PC-3 (cell line): ENCODE data around the gene DIRAS1. TPM values are rescaled to one million over a fixed set of nuclear protein-coding genes. Genes with fewer than 3 reads are reported as not detected.

ENCODE experiments used
- ATAC-seq: fragments of 200-7000 bp; cut with Tn5 transposase; 2 replicates; pipeline ENCODE4 v1.9.1; 2020; ENCODE audit warnings: mild to moderate bottlenecking, moderate library complexity
- BruUV-seq: library from RNA; stranded (reverse); fragments of 400-500 nt; replicated peaks from 2 replicates; lab custom pipeline; 2021; lab: Mats Ljungman, UMichigan
- CTCF ChIA-PET: fragments of 300-600 bp; sonication (Branson Sonifier 250); formaldehyde crosslinking; loops from one replicate; lab custom pipeline; 2022; ENCODE audit warnings: antibody characterized with exemption; lab: Charles Lee
- POLR2A ChIA-PET: fragments of 300-600 bp; sonication (Branson Sonifier 250); formaldehyde crosslinking; loops from one replicate; lab custom pipeline; 2022; ENCODE audit warnings: antibody characterized with exemption; ENCODE audit not compliant: unreplicated experiment; lab: Charles Lee
- DNase-seq: peaks from one replicate; pipeline ENCODE4 v3.0.0-alpha.2; 2015
- H2AFZ ChIP-seq: fragments of 300-600 bp; sonication (generic); 2 replicates; pipeline ENCODE4 v1.6.0; 2016; ENCODE audit warnings: antibody characterized with exemption, low read length
- H3F3A ChIP-seq: fragments of 300-600 bp; sonication (generic); one replicate; pipeline ENCODE4 v1.6.0; 2017; ENCODE audit warnings: antibody characterized with exemption, low read length, control low read depth, mild to moderate bottlenecking; ENCODE audit not compliant: unreplicated experiment
- H3K27ac ChIP-seq: fragments of 300-600 bp; sonication (generic); 2 replicates; pipeline ENCODE4 v1.5.1; 2016; ENCODE audit warnings: mild to moderate bottlenecking, low read length
- H3K27me3 ChIP-seq: fragments of 300-600 bp; sonication (generic); 2 replicates; pipeline ENCODE4 v1.6.1; 2016; ENCODE audit warnings: low read length, mixed read lengths
- H3K36me3 ChIP-seq: fragments of 300-600 bp; sonication (generic); 2 replicates; pipeline ENCODE4 v1.6.1; 2016; ENCODE audit warnings: low read depth, mixed run types, low read length, mixed read lengths
- H3K4me1 ChIP-seq: fragments of 300-600 bp; sonication (generic); 2 replicates; pipeline ENCODE4 v1.5.1; 2016; ENCODE audit warnings: low read length; ENCODE audit not compliant: insufficient read depth
- H3K4me2 ChIP-seq: fragments of 300-600 bp; sonication (generic); 2 replicates; pipeline ENCODE4 v1.6.0; 2016; ENCODE audit warnings: low read length
- H3K4me3 ChIP-seq: fragments of 300-600 bp; sonication (generic); 2 replicates; pipeline ENCODE4 v1.5.1; 2016; ENCODE audit warnings: mild to moderate bottlenecking, low read length, mixed read lengths
- H3K79me2 ChIP-seq: fragments of 300-600 bp; sonication (generic); 2 replicates; pipeline ENCODE4 v1.6.1; 2017; ENCODE audit warnings: low read length, mixed read lengths
- H3K9ac ChIP-seq: fragments of 300-600 bp; sonication (generic); 2 replicates; pipeline ENCODE4 v1.6.0; 2016; ENCODE audit warnings: mild to moderate bottlenecking, low read length
- H3K9me2 ChIP-seq: fragments of 300-600 bp; sonication (generic); replicated peaks from 2 replicates; pipeline ENCODE4 v1.6.1; 2016; ENCODE audit warnings: mixed run types, low read length, mixed read lengths
- H3K9me3 ChIP-seq: fragments of 300-600 bp; sonication (generic); 2 replicates; pipeline ENCODE4 v1.6.1; 2016; ENCODE audit warnings: low read length, mixed read lengths
- H4K20me1 ChIP-seq: fragments of 300-600 bp; sonication (generic); 2 replicates; pipeline ENCODE4 v1.6.1; 2016; ENCODE audit warnings: low read length, mixed read lengths
- EZH2 ChIP-seq: fragments of 300-600 bp; sonication (generic); IDR thresholded peaks from one replicate; pipeline ENCODE4 v1.6.1; 2017; ENCODE audit warnings: antibody characterized with exemption, mild to moderate bottlenecking, low read length; ENCODE audit not compliant: unreplicated experiment
- EZH2phosphoT487 ChIP-seq: fragments of 300-600 bp; sonication (generic); IDR thresholded peaks from 2 replicates; pipeline ENCODE4 v1.6.1; 2018; ENCODE audit warnings: mild to moderate bottlenecking, antibody characterized with exemption, low read length, borderline replicate concordance
- intact Hi-C: fragments of 100-400 bp; cut with micrococcal nuclease; formaldehyde crosslinking; loops from 2 replicates; pipeline ENCODE4 v1.9.0; 2023
- total RNA-seq: library from RNA; depleted of rRNA; stranded (reverse); fragments of >200 nt; gene quantifications from 2 replicates; pipeline ENCODE4 v1.2.3, GENCODE V29; 2014
- TF ChIP-seq, protein P1 (sequence below): fragments of 300-600 bp; sonication (generic); conservative IDR thresholded peaks from 2 replicates; pipeline ENCODE4 v1.5.1; 2017; ENCODE audit warnings: antibody characterized with exemption, low read depth, mild to moderate bottlenecking, low read length

Gene DIRAS1
- total RNA-seq, 1 experiment from 2014 or later, result 2.0 TPM

DNA sequence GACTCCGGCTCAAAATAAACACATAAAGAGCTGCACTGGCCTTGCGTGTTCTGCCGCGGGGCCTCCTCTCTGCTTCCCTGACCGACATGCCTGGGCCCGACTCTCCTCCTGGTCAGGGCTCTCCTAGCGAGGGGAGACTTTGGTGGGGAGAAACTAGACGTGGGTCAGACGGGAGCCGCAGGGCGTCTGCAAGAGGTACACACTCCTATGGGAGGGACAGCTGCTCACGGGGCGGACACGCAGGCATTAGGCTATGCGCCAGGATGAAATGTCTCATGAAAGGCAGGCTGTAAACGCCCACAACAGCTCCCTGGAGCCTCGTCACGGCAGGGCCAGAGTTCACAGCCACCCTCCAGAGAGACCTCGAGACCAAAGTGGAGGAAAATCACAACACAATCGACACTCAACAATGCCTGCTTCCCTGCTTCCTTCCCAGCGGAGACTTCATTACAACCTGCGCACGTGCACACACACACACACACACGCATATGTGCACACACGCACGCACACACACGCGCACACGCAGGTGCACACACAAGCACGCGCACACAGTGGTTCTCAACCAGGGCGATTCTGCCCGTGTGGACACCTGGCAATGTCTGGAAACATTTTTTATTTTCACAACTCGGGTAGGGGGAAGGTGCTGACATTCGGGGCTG is 12.9 kb upstream of the DIRAS1 start:
- H3K9me2 ChIP-seq, result no peaks in the 10 kb centered on the region
- no peak overlapping the region for H3K27ac ChIP-seq
- no TSS peak for BruUV-seq
- ATAC-seq (no peak), DNase-seq (no peak)
- no peaks in the 10 kb centered on the region for H3K4me1 ChIP-seq
- intact Hi-C loops, result no loop called here
- TF ChIP-seq EZH2, result no peak
- TF ChIP-seq, protein P1, sequence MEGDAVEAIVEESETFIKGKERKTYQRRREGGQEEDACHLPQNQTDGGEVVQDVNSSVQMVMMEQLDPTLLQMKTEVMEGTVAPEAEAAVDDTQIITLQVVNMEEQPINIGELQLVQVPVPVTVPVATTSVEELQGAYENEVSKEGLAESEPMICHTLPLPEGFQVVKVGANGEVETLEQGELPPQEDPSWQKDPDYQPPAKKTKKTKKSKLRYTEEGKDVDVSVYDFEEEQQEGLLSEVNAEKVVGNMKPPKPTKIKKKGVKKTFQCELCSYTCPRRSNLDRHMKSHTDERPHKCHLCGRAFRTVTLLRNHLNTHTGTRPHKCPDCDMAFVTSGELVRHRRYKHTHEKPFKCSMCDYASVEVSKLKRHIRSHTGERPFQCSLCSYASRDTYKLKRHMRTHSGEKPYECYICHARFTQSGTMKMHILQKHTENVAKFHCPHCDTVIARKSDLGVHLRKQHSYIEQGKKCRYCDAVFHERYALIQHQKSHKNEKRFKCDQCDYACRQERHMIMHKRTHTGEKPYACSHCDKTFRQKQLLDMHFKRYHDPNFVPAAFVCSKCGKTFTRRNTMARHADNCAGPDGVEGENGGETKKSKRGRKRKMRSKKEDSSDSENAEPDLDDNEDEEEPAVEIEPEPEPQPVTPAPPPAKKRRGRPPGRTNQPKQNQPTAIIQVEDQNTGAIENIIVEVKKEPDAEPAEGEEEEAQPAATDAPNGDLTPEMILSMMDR, result no peak
- no peak for TF ChIP-seq EZH2phosphoT487
- no peak overlapping the region for H3K4me3 ChIP-seq
- peaks cover 12% of the 10 kb centered on the region for H3K36me3 ChIP-seq
- no peaks in the 10 kb centered on the region for H3F3A ChIP-seq
- H3K9ac ChIP-seq, result no peak overlapping the region
- H3K4me2 ChIP-seq, result no peak overlapping the region
- ChIA-PET CTCF (no interaction called here), POLR2A (interaction anchor here (0.7 kb wide), 1 partner anchor 33 kb away, joined by 5 read pairs; no protein-coding TSS in a partner anchor)
- H3K79me2 ChIP-seq, result peaks cover under 1% of the 10 kb centered on the region
- H2AFZ ChIP-seq, result no peak overlapping the region
- H3K9me3 ChIP-seq, result no peaks in the 10 kb centered on the region
- H4K20me1 ChIP-seq, result no peaks in the 10 kb centered on the region
- no peaks in the 10 kb centered on the region for H3K27me3 ChIP-seq

DNA sequence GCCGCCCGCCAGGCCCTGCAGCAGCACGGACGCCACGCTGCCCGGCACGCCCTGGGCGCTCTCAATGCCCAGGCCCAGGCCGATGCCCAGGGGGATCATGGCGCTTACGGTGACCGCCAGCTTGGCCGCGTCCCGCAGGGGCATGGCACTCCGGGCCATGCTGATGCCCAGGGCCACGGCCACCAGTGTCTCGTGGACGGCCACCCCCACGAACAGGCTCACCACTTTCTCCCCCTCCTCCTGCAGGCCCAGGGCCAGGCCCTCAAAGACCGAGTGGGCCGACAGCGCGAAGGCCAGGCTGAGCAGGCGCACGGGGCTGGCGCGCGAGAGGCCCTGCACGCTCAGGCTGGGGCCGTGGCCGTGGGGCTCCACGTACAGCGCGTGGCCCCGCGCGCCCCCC is 11.7 kb upstream of the DIRAS1 start:
- H3K27me3 ChIP-seq, result no peaks in the 10 kb centered on the region
- no peak overlapping the region for H3K27ac ChIP-seq
- CTCF ChIA-PET, result no interaction called here
- H3F3A ChIP-seq, result no peaks in the 10 kb centered on the region
- no peak for TF ChIP-seq EZH2
- TF ChIP-seq, protein P1, result no peak
- TF ChIP-seq EZH2phosphoT487, result no peak
- H2AFZ ChIP-seq, result no peak overlapping the region
- H3K9me2 ChIP-seq, result no peaks in the 10 kb centered on the region
- ATAC-seq, result no peak
- no peak overlapping the region for H3K9ac ChIP-seq
- peaks cover 12% of the 10 kb centered on the region for H3K36me3 ChIP-seq
- intact Hi-C loops, result no loop called here
- no peak for DNase-seq
- no peak overlapping the region for H3K4me3 ChIP-seq
- H3K79me2 ChIP-seq, result no peaks in the 10 kb centered on the region
- H3K4me2 ChIP-seq, result no peak overlapping the region
- H3K4me1 ChIP-seq, result peaks cover under 1% of the 10 kb centered on the region; the same call in 1 of the 2 replicates
- no TSS peak for BruUV-seq
- no peaks in the 10 kb centered on the region for H4K20me1 ChIP-seq
- no peaks in the 10 kb centered on the region for H3K9me3 ChIP-seq
- POLR2A ChIA-PET, result no interaction called here

DNA sequence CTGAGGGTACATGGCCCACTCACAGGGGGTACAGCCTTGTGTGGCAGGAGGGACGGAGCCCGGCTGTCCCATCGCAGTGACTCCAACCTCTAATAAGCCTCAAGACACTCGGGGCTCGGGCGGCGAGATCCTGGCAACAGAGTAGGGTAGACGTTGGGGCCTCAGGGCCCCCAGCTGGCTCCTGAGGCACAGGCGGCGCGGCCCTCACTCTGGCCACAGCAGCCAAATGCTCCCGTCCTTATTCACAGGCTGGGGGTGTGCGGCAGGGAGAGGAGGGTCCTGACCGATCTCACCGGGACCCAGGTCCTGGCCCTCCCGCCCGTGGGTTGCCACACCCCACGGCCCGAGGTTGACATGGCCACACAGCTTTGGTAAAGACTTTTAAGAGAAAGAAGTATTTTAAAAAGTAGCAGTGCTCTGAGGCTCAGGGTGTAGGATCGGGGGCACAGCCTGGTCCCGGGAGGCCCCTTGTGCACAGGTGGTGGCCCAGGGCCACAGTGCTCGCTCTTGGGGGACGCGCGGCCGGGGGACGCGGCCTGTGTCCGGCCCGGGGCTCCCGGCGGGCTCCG is 11.1 kb upstream of the DIRAS1 start:
- Histone ChIP-seq H3K9ac (no peak overlapping the region), H3K4me3 (no peak overlapping the region), H3K9me2 (no peaks in the 10 kb centered on the region), H3K36me3 (peaks cover 12% of the 10 kb centered on the region), H3K4me2 (no peak overlapping the region), H4K20me1 (no peaks in the 10 kb centered on the region), H3K27me3 (no peaks in the 10 kb centered on the region), H2AFZ (no peak overlapping the region), H3F3A (no peaks in the 10 kb centered on the region), H3K27ac (no peak overlapping the region), H3K9me3 (no peaks in the 10 kb centered on the region), H3K79me2 (no peaks in the 10 kb centered on the region), H3K4me1 (peaks cover 6% of the 10 kb centered on the region)
- intact Hi-C loops, result no loop called here
- DNase-seq (no peak), ATAC-seq (no peak)
- ChIA-PET CTCF (no interaction called here), POLR2A (no interaction called here)
- no TSS peak for BruUV-seq
- TF ChIP-seq, protein P1, result no peak
- TF ChIP-seq EZH2phosphoT487 (no peak), EZH2 (no peak)
